Measurements from ENCODE around the gene RNU6-9.

GRCh38 chr19:917323-918151 is 24.3 kb downstream of the RNU6-9 start, which contains the start of gene KISS1R:
- TF ChIP-seq CTCF (IDR thresholded peaks at IDR 0.05 in 8 of 11, conservative IDR thresholded peaks at IDR 0.05 in 3 of 11) (peak; percentile 32 to 75 (median 66)), POLR2A (IDR thresholded peaks at IDR 0.05) (no peak), POLR2AphosphoS5 (IDR thresholded peaks at IDR 0.05) (peak; percentile 33 to 78 (median 42))

Measured in spleen (tissue), 7 donors.